Hematopoietic multipotent progenitor cell treated with erythropoietin and hydrocortisone succinate and interleukin-3 and kit ligand, for 17 days (in vitro differentiated cells): Measurements from ENCODE around the gene TREM2.

Experiments
- DNase-seq: peaks from one replicate; pipeline ENCODE4 v3.0.0-alpha.2; 2015; ENCODE audit warnings: low spot score

Gene TREM2

GRCh38 chr6:41182069-41183034 lies 19.4 kb upstream of the TREM2 start:
- DNase-seq = peak; percentile 60

DNA sequence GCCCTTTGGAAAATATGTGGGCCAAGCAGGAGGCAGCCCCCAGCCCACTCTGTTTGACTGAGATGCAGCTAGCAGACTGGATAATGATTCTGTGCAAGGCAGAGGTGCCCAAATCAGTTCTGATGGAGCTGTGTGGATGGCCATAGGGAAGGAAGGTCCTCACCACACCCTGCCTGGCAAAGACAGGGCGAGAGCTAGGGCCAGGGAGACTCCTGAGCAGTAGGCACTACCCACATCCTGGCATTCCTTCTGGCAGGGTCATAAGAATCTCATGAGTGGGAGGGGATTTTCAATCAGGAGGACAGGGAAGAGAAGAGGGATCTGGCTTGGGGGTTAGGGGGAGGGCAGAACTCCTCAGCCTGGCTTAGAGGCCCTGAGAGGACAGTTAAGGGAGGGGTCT lies 18.6 kb upstream of the TREM2 start:
- no peak for DNase-seq

DNA sequence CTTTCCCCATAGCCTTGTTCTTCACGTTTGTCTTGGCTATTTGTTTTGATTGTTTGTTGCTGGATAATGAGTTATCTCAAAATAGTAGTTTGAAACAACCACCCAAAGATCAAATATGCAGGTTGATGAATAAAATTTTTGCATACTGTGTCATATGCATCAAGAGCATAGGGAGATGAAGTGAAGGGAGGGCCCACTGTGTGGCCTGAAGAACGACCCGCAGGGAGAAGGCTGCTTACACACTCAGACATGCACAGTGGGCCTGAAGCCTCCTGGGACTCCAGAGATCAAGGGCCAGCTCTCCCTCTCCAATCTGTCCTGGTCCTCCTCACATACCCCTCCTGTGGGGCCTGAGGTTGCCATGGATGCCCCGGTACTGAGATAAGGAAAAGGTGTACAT lies 16.2 kb upstream of the TREM2 start:
- DNase-seq = no peak

- no peak for DNase-seq
Measured at GRCh38 chr6:41177695-41178094, 14.8 kb upstream of the TREM2 start.

- DNase-seq = no peak
Measured at GRCh38 chr6:41177287-41177686, 14.4 kb upstream of the TREM2 start.

DNA sequence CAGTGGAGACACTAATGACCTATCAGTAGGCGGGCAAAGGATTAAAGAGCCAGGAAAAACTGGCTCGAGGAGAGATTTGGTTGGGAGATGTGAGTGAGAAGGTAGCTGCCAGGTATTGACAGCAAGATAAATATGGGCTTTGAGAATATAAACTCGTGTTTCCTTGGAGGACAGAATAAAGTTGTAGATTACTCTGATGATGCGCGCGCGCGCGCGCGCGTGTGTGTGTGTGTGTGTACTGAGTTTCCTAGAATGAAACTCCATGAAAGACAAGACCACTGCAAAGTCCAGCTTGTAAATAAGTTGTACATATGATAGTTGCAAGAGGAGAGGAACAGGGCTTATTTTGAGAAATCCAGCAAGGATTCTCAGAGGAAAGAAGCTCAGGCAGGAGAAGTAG lies 13.3 kb upstream of the TREM2 start:
- DNase-seq = no peak

DNA sequence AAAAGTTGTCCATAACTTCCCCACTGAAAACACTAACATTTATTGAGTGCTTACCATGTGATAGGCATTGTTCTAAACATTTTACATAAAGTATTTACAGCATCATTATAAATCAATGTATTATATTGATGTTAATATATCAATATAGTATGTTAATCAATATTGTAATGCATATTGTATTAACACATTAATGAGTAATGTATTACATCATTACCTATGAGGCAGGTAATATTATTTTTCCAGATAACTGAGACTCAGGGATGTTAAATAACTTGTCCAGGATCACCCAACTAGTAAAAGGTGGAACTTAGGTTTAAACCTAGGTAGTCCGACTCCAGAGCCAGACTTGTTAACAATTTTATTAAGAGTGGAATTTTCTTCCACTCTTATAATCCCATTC lies 12.2 kb upstream of the TREM2 start:
- no peak for DNase-seq

DNA sequence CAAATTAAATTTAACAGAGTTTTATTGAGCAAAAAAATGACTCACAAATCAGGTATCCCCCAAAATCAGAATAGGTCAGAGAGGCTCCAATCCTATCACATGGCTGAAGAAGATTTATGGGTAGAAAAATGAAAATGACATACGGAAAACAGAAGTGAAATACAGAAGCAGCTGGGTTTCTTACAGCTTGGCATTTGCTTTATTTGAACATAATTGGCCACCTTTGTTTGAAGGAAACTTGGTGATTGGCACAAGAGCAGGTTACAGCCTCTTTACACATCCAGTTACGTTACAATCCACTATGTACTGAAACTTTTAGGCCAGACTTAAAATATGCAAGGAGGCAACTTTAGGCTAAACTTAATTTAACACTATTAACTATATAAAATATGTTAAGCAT lies 11.7 kb upstream of the TREM2 start:
- no peak for DNase-seq

- no peak for DNase-seq
Measured at GRCh38 chr6:41171908-41172307, 9.0 kb upstream of the TREM2 start.

DNA sequence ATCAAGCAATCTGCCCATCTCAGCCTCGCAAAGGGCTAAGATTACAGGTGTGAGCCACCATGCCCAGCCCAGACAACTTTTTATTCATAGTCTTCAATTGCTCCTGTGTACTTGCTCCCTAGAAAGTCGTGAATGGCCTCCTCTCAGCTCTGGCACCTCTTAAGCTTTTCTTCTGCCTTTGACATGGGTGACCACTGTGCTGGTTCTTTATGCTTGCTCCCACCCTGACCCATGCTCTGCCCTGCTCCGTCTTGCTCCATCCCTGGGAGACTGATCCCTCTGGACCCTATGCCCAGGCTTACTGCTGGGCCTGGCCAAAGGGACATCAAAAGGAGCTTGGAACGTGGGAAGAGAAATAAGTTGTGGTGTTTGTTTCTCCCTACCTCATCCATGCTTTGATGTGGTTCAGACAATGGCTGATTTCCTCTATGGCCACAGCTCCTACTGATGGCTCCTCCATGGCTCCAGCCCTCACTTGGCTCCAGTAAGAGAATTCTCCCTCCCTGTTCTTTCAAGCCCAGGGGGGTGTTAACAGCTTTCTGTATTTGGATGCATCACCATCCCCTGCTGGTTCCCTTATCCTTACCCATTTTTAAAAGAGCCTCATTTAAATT lies 7.7 kb upstream of the TREM2 start:
- no peak for DNase-seq

DNA sequence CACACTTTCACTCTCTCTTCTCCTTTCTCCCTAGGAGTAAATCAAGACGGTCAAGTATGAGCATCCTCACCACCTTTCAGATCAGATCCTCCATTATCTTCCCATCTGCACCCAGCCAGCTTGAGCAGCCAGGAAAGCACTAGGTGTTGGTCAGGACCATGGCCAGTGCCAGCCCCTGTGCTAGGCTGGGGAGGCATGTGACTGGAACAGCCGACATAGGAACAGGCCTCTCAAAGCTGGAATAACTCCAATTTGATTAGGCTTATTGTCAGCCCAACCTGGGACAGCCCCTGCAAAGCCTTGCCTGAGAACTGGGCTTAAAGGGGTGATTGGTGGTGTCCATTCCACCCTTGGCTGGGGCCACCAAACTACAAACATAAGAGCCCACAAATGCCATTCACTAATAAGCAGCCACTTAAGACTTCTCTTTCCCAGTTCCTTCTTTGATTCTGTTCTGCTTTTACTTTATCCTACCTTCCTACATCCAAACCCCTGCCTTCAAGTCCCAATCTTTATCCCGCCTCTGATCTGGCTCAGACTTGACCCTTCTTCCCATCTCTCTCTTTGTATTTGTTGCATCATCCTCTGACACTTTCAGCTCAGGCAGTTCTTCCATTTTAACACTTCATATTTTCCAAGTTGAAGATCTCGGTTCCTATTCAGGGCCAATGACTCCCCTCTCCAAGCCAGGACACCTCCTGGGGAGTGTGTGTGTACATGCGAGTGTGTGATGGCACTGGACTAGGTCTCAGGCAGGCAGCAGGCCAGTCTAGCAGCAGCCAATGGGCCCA lies 4.5 kb upstream of the TREM2 start:
- no peak for DNase-seq

DNA sequence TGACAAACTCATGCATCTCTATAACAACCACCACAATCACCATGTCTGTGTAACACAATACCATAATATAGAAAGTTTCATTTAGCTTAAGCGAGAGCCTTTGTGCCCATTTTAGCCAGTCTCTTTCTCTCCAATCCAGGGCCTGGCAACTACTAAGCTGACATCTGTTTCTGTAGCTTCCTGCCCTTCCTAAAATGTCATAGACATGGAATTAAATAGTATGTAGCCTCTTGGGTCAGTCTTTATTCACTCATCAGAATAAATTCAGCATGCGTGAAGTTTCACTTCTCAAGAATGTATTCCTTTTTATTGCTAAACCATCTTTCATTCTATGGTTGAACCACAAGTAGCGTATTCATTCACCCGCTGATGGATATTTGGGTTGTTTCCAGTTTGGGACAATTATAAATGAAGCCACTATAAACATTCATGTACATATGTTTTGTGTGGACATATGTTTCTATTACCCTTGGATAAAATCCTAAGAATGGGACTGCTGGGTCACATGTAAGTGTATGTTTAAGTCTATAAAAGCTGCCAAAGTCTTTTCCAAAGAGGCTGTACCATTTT lies 1.7 kb upstream of the TREM2 start:
- DNase-seq = no peak

DNA sequence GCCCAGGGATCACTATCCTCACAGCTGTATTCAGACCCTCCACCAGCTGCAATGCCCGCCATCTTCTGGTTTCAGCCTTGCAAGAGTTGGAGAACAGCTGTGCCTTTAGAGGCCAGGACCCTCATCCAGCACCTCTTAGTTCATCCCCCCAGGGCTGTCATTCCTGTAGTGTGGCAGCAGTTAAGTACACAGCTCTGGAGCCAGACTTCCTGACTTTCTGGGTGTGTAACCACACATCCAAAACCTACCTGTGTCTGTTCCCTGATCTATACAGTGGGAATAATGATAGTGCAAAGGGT lies 452 bp upstream of the TREM2 start:
- no peak for DNase-seq

- no peak for DNase-seq
Measured at GRCh38 chr6:41161851-41162552, 914 bp downstream of the TREM2 start.

- DNase-seq = no peak
Measured at GRCh38 chr6:41161380-41161779, 1.5 kb downstream of the TREM2 start.

- no peak for DNase-seq
Measured at GRCh38 chr6:41160933-41161332, 2.0 kb downstream of the TREM2 start.

GRCh38 chr6:41159415-41160082 lies 3.4 kb downstream of the TREM2 start:
- no peak for DNase-seq

- no peak for DNase-seq
Measured at GRCh38 chr6:41157323-41157722, 5.6 kb downstream of the TREM2 start.

- no peak for DNase-seq
Measured at GRCh38 chr6:41156771-41157170, 6.1 kb downstream of the TREM2 start.

DNA sequence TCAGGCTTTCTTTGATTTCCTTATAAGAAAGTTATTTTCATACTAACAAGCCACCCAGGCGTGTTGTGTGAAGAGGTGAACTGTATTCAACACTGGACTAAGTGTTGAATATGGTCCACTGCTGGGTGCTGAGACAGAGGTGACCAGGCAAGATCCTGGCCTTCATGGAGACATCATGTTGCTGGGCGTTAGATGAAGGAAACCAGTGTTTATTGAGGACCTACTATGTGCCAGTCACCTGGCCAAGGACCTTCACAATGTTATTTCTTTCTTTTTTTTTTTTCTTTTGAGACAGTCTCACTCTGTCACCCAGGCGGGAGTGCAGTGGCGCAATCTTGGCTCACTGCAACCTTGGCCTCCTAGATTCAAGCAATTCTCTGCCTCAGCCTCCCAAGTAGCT lies 6.9 kb downstream of the TREM2 start:
- DNase-seq = no peak

DNA sequence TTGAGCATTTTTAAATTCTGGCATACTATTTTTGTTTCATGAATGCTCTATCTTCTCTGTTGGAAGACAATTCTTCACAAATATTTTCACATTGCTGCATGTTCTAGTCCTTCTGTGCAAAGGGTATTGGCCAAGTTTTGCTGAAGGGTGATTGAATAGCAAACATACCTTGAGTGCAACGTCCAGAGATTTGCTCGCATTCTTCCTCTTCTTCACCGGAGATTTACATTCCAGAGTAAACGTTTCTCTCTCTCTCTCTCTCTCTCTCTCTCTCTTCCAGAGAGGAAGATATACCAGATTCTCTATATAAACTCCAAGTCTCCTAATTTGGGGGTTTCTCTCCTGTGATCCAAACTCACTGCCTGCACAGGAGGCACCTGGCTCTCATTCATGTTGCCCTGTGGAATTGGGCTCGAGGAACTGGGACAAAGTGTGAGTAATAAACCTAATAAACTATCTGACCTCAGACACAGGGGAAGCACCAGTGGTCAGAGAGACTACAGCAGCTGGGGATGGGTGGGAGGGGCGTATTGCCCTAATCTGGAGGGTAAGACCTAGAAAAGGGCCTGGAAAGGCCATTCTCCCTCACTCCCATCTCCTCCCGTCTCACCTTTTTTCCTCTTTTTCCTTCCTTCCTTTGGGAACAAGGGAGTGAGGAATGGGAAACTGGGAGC lies 7.6 kb downstream of the TREM2 start:
- no peak for DNase-seq
